HG03378 (cell line): ENCODE measurements around the gene SLC25A25.
"Not testable (repeated sequence)": the region's sequence is repeated elsewhere in the genome, so short reads cannot be mapped to it uniquely, and the experiment has no call there.

Experiments used
- ATAC-seq: cut with Tn5 transposase; IDR thresholded peaks from one replicate; pipeline ENCODE4 v1.9.1; 2021; ENCODE audit warnings: mild to moderate bottlenecking, moderate library complexity; ENCODE audit not compliant: unreplicated experiment

SLC25A25 gene

DNA sequence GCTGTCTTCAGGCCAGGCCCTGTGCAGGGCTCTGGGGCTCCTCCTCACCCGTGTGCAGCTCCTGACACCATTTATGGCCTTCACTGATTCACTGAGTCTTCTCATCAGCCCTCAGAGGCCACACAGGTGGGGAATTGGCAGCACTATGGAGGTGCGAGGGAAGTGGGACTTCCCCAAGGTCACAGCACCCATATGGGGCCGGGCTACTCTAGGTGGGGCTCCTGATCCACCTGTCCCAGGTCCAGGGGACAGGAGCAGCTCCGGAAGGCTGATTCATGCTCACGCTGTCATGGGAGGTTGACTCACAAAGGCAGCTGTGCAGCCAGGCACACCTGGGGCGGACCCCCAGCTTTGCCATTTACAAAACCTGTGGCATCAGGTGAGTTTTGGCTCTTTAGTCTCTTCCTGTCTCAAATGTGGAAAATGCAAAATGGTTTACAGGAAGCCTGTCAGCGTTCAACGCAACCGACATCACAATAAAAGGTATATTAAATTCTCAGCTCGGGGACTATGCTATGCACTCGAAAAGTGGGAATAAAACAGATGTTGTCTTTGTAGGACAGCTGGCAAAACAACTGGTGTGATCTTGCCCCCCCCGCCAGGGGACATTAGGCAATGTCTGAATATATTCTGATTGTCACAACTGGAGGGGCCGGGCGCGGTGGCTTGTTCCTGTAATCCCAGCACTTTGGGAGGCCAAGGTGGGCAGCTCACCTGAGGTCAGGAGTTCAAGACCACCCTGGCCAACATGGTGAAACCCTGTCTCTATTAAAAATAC, 15.9 kb upstream of the SLC25A25 start:
- no peak for ATAC-seq

GRCh38 chr9:128053560-128053959, 14.5 kb upstream of the SLC25A25 start:
- ATAC-seq = no peak

- no peak for ATAC-seq
Measured at GRCh38 chr9:128054087-128054486, 13.9 kb upstream of the SLC25A25 start.

DNA sequence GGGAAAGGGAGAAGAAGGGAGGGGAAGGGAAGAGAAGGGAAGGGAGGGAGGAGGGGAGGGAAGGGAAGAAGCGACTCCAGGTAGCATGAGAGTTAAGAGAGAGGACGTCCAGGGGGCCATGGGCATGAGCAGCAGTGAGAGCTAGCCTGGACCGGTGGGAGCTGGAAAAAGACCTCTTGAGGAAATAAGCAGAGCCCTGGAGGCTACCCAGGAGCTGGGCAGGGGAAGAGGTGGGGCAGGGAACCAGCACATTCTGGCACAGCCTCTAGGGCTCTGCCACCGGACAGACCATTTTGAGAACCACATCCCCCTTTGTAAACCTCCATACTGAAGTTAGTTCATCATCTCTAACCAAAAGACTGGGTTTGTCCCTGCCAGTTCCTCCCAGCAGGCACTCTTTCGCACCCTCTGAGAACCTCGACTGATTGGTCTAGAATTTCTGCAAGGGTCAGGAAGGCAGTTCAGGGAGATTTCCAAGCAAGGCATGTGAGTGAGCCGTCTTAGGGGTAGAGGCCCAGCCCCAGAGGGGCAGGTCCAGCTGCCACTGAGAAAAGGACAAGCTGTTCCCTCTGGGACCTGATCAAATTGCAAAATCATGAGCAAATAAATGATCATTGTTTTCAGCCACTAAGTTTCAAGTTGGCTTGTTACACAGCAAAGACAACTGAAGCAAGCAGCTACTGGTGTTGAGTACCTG, 12.5 kb upstream of the SLC25A25 start:
- no peak for ATAC-seq

GRCh38 chr9:128056086-128056485, 11.9 kb upstream of the SLC25A25 start:
- no peak for ATAC-seq

DNA sequence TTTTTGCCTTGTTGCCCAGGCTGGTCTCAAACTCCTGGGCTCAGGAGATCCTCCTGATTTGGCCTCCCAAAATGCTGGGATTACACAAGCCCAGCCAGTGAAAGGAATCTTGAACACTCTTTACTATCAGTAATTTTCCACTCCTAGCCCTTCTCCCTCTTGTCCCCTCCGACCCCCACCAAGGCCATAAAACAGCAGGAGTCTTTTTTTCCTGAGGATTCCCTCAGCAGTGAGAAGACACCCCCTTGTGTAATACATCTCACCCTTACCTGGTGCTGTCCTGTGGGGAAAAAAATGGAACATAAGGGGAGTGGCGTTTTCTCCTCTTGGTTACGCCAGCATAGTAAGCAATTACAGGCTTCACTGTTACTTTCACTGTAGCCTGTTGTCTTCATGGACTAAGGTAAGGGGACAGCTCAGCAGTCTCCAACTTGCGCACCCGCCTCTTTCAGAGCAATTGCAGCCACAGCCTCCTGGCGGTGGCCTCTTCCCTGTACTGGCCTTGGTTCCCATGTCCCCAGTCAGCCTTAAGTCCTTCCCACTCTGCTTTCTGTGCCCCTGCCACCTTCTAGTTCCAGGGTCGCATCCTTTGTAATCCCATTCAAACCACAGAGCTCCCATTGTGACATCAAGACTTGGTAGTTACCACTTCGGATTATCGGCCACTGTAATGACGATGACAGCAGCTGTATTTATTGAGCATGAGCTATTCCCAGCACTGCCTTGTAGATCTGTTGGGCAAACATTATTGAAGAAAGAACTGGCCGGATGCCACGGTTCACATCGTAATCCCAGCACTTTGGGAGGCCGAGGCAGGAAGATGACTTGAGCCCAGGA, 10.9 kb upstream of the SLC25A25 start:
- no peak for ATAC-seq

DNA sequence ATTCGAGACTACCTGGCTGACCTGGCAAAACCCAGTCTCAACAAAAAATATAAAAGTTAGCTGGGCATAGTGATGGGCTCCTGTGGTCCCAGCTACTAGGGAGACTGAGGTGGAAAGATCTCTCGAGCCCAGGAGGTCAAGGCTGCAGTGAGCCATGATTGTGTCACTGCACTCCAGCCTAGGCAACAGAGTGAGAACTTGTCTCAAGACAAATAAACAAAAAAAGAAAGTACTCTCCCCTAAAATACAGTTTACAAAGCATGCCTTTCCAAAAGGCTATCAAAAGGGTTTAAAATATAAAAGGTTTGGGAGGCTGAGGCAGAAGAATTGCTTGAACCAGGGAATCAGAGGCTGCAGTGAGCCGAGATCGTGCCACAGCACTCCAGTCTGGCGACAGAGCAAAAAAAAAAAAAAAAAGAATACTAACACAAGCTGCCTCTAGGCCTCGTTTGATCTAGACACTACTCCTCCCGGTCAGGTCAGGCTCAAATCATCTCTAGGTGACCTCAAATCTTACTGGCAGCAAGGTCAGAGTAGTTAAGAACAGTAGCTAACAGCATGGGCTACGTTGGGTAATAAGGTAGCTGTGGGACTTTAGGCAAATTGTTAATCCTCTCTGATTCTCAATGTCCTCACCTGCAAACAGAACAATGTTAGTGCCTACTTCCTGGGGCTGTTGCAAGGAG, 10.2 kb upstream of the SLC25A25 start:
- ATAC-seq = no peak

DNA sequence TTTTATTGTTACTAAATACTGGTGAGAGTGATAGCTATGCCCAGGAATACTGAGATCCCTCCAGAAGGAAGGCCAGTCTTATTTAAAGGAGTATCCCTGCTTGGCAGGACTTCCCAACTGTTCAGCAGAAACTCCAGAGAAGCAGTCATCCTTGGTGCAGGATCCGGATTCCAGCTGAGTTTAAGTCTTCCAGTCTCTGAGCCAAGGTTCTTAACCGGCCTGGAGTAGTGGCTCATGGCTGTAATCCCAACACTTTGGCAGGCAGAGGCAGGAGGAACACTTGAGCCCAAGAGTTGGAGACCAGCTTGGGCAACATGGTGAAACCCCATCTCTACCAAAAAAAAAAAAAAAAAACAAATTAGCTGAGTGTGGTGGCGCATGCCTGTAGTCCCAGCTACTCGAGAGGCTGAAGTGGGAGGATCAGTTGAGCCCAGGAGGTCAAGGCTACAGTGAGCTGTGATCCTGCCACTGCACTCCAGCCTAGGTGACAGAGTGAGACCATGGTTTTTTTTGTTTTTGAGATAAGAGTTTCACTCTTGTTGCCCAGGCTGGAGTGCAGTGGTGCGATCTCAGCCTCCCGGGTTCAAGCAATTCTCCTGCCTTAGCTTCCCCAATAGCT, 8.6 kb upstream of the SLC25A25 start:
- no peak for ATAC-seq

GRCh38 chr9:128061275-128061960, 6.6 kb upstream of the SLC25A25 start:
- ATAC-seq = no peak

GRCh38 chr9:128062279-128062678, 5.8 kb upstream of the SLC25A25 start:
- no peak for ATAC-seq

GRCh38 chr9:128062846-128063831, 4.9 kb upstream of the SLC25A25 start:
- no peak for ATAC-seq

DNA sequence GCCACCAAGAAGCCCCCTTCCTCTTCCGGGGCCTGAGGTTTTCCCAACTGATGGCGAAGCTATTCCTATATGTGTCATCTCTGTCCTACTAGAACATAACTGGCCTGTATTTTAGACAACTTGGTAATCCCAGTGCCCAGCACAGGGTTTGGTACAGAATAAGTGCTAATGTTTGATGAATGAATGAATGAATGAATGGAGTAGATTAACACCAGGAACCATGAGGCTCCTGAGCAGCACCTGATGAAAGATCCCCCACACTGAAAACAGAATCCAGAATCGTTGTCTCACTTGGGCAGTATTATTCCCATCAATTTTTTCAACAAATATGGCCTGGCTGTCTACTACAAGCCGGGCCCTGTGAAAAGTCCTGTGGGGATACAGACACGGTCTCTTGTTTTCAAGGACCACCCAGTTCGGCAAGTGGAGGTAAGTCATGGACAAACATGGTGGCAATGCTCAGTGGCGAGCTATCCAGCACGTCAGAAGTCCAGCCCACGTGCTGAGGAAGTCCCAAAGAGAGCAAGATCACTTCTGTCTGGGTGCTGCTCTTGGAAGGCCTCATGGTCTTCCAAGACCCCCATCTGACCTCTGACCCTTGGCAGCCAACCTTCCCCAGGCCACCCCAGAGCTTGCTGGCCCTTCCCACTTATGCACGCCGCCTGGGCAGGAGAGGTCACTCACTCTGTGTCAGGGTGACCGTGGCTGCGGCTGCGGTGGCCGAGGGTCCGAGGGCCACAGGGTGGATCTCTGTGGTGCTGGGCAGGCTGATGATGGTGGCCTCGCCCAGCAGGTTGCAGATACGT, 1.9 kb upstream of the SLC25A25 start:
- ATAC-seq = no peak

- ATAC-seq = peak; percentile 68
Measured at GRCh38 chr9:128066713-128067644, 1.1 kb upstream of the SLC25A25 start, which contains the start of gene NAIF1. Gene NAIF1 (minus strand): TSS chr9:128067320. CDS start chr9:128067101, 219 bp downstream.

- peak; percentile 7 for ATAC-seq
Measured at GRCh38 chr9:128068386-128069205, 564 bp downstream of the SLC25A25 start.

- no peak for ATAC-seq
Measured at GRCh38 chr9:128070874-128071273, 2.8 kb downstream of the SLC25A25 start.

DNA sequence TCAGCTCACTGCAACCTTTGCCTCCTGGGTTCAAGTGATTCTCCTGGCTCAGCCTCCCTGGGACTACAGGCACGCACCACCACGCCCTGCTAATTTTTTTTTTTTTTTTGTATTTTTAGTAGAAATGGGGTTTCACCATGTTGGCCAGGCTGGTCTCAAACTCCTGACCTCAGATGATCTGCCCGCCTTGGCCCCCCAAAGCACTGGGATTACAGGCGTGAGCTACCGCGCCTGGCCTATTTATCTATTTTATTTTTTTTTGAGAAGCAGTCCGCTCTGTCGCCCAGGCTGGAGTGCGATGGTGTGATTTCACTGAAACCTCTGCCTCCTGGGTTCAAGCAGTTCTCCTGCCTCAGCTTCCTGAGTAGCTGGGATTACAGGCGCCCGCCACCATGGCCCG, 3.4 kb downstream of the SLC25A25 start:
- ATAC-seq = not testable (repeated sequence)
